Measurements from ENCODE around the gene TMEM243. TPM values are rescaled to one million over a fixed set of nuclear protein-coding genes. Genes with fewer than 3 reads are reported as not detected.
A peak's percentile ranks its signal among the peaks of the same experiment; 100 is the strongest.

Gene TMEM243
- total RNA-seq, 1 experiment from 2014 or later = 24.6 TPM

GRCh38 chr7:87152897-87153641 lies 66.5 kb downstream of the TMEM243 start:
- POLR2A ChIA-PET (ENCODE audit: unreplicated experiment) = interaction anchor here (0.6 to 0.9 kb wide), 8 partner anchors 8 to 1283 kb away, joined by 3 to 23 read pairs (median 6); no protein-coding TSS in a partner anchor
- TF ChIP-seq CTCF (conservative IDR thresholded peaks at IDR 0.05) (no peak), EZH2 (IDR thresholded peaks at IDR 0.05; ENCODE audit: low read depth) (no peak)

GRCh38 chr7:87152112-87152896 lies 67.2 kb downstream of the TMEM243 start, which contains the start of gene DMTF1:
Gene DMTF1 (plus strand): TSS chr7:87152453. CDS start chr7:87164942, 12,489 bp downstream.
- Histone ChIP-seq H3K27me3 (ENCODE audit: insufficient read depth, low read depth) (no peaks in the 10 kb centered on the region), H3K9me2 (ENCODE audit: insufficient read depth) (no peaks in the 10 kb centered on the region), H3K4me2 (peak within 1 kb of the TSS; percentile 80), H3K79me2 (ENCODE audit: low read depth) (peaks cover 45% of the 10 kb centered on the region), H3K27ac (peak within 1 kb of the TSS; percentile 86), H3K36me3 (ENCODE audit: low read depth) (no peaks in the 10 kb centered on the region), H4K20me1 (ENCODE audit: insufficient read depth) (no peaks in the 10 kb centered on the region), H3K9me3 (ENCODE audit: insufficient read depth, low read depth) (no peaks in the 10 kb centered on the region), H3K4me1 (replicated peaks; ENCODE audit: insufficient read depth) (peaks cover 27% of the 10 kb centered on the region), H3F3A (ENCODE audit: insufficient read depth, low read depth) (peaks cover 20% of the 10 kb centered on the region), H2AFZ (peak within 1 kb of the TSS; percentile 98), H3K4me3 (peak within 1 kb of the TSS; percentile 78)
- peak; percentile 85 to 92 for DNase-seq
- BruUV-seq (replicated peaks) = no TSS peak
- POLR2A ChIA-PET (ENCODE audit: unreplicated experiment) = interaction anchor here (0.5 to 0.9 kb wide), 13 partner anchors 9 to 1561 kb away, joined by 3 to 23 read pairs (median 4); no protein-coding TSS in a partner anchor
- CTCF ChIA-PET = interaction anchor here (0.6 kb wide), 1 partner anchor 143 kb away, joined by 4 read pairs; no protein-coding TSS in a partner anchor
- intact Hi-C loops (cut with micrococcal nuclease; ENCODE audit: unreplicated experiment) = loop anchor here (2.0 to 10.0 kb wide), 3 partner anchors 66 to 262 kb away; partner anchors contain the start of gene TMEM243
- no peak for TF ChIP-seq CTCF (conservative IDR thresholded peaks at IDR 0.05)
- no peak for TF ChIP-seq EZH2 (IDR thresholded peaks at IDR 0.05; ENCODE audit: low read depth)

More at GRCh38 chr7:87152897-87153641, 66.5 kb downstream of the TMEM243 start:
- Histone ChIP-seq H3K27me3 (ENCODE audit: insufficient read depth, low read depth) (no peaks in the 10 kb centered on the region), H2AFZ (peak overlapping the region; percentile 98), H3F3A (ENCODE audit: insufficient read depth, low read depth) (peaks cover 20% of the 10 kb centered on the region), H3K36me3 (ENCODE audit: low read depth) (no peaks in the 10 kb centered on the region), H3K4me1 (replicated peaks; ENCODE audit: insufficient read depth) (peaks cover 27% of the 10 kb centered on the region), H3K27ac (peak overlapping the region; percentile 86), H3K9me3 (ENCODE audit: insufficient read depth, low read depth) (no peaks in the 10 kb centered on the region), H3K4me3 (peak overlapping the region; percentile 78), H4K20me1 (ENCODE audit: insufficient read depth) (no peaks in the 10 kb centered on the region), H3K79me2 (ENCODE audit: low read depth) (peaks cover 53% of the 10 kb centered on the region), H3K9me2 (ENCODE audit: insufficient read depth) (no peaks in the 10 kb centered on the region), H3K4me2 (peak overlapping the region; percentile 80)
- CTCF ChIA-PET = no interaction called here
- TSS peak; percentile 52 for BruUV-seq (replicated peaks)
- peak in 1 of 2 experiments; percentile 9 for DNase-seq
- intact Hi-C loops (cut with micrococcal nuclease; ENCODE audit: unreplicated experiment) = loop anchor here (2.0 to 10.0 kb wide), 3 partner anchors 66 to 262 kb away; partner anchors contain the start of gene TMEM243

- TSS peak; percentile 93 for BruUV-seq (replicated peaks)
- peak overlapping the region; percentile 86 for H3K27ac ChIP-seq
- TF ChIP-seq CTCF (conservative IDR thresholded peaks at IDR 0.05) = no peak
- TF ChIP-seq EZH2 (IDR thresholded peaks at IDR 0.05; ENCODE audit: low read depth) = no peak
- H3K36me3 ChIP-seq (ENCODE audit: low read depth) = no peaks in the 10 kb centered on the region
- no peak for DNase-seq
- H3K4me1 ChIP-seq (replicated peaks; ENCODE audit: insufficient read depth) = peaks cover 27% of the 10 kb centered on the region
- intact Hi-C loops (cut with micrococcal nuclease; ENCODE audit: unreplicated experiment) = loop anchor here (2.0 to 10.0 kb wide), 3 partner anchors 67 to 263 kb away; partner anchors contain the start of gene TMEM243
- CTCF ChIA-PET = interaction anchor here (0.6 kb wide), 1 partner anchor 143 kb away, joined by 4 read pairs; no protein-coding TSS in a partner anchor
- H2AFZ ChIP-seq = peak overlapping the region; percentile 98
- H3K27me3 ChIP-seq (ENCODE audit: insufficient read depth, low read depth) = no peaks in the 10 kb centered on the region
- peaks cover 39% of the 10 kb centered on the region for H3K79me2 ChIP-seq (ENCODE audit: low read depth)
- peak overlapping the region; percentile 78 for H3K4me3 ChIP-seq
- H3K9me2 ChIP-seq (ENCODE audit: insufficient read depth) = no peaks in the 10 kb centered on the region
- H3F3A ChIP-seq (ENCODE audit: insufficient read depth, low read depth) = peaks cover 20% of the 10 kb centered on the region
- no peaks in the 10 kb centered on the region for H3K9me3 ChIP-seq (ENCODE audit: insufficient read depth, low read depth)
- POLR2A ChIA-PET (ENCODE audit: unreplicated experiment) = interaction anchor here (0.5 kb wide), 1 partner anchor 1560 kb away, joined by 3 read pairs; no protein-coding TSS in a partner anchor
- no peaks in the 10 kb centered on the region for H4K20me1 ChIP-seq (ENCODE audit: insufficient read depth)
- H3K4me2 ChIP-seq = peak overlapping the region; percentile 80
These were observed 67.8 kb downstream of the TMEM243 start for GRCh38 chr7:87151729-87152111.
